Mesendoderm (in vitro differentiated cells): Measurements from ENCODE around the gene ITSN1.
"Not testable (repeated sequence)": the region's sequence is repeated elsewhere in the genome, so short reads cannot be mapped to it uniquely, and the experiment has no call there.

ENCODE experiments used
- DNase-seq: peaks from one replicate; pipeline ENCODE4 v3.0.0; 2013
- H2AK5ac ChIP-seq: 2 replicates; pipeline ENCODE4 v1.6.1; 2013; ENCODE audit warnings: low read length, inconsistent platforms
- H2BK120ac ChIP-seq: 2 replicates; pipeline ENCODE4 v1.6.1; 2013; ENCODE audit warnings: low read depth, mild to moderate bottlenecking, low read length, moderate library complexity, mixed read lengths
- H2BK15ac ChIP-seq: replicated peaks from 2 replicates; pipeline ENCODE4 v1.6.1; 2013; ENCODE audit warnings: low read depth, mild to moderate bottlenecking, moderate library complexity
- H2BK5ac ChIP-seq: 2 replicates; pipeline ENCODE4 v1.6.1; 2013; ENCODE audit warnings: low read length, inconsistent platforms
- H3K18ac ChIP-seq: 2 replicates; pipeline ENCODE4 v1.6.1; 2013; ENCODE audit warnings: mild to moderate bottlenecking, low read length, mixed read lengths
- H3K23ac ChIP-seq: one replicate; pipeline ENCODE4 v1.6.1; 2013; ENCODE audit warnings: low read length
- H3K27ac ChIP-seq: 2 replicates; pipeline ENCODE4 v1.5.1; 2013; ENCODE audit warnings: low read depth, mild to moderate bottlenecking, inconsistent platforms, low read length, moderate library complexity
- H3K27me3 ChIP-seq: 2 replicates; pipeline ENCODE4 v1.6.1; 2013; ENCODE audit warnings: low read length, control low read depth, mild to moderate bottlenecking, inconsistent platforms; ENCODE audit not compliant: insufficient read depth, poor library complexity
- H3K36me3 ChIP-seq: 2 replicates; pipeline ENCODE4 v1.6.1; 2013; ENCODE audit warnings: low read length, inconsistent platforms; ENCODE audit not compliant: control insufficient read depth, insufficient read depth
- H3K4ac ChIP-seq: one replicate; pipeline ENCODE4 v1.6.1; 2013; ENCODE audit warnings: low read depth, mild to moderate bottlenecking, low read length, moderate library complexity
- H3K4me1 ChIP-seq: 2 replicates; pipeline ENCODE4 v1.6.1; 2013; ENCODE audit warnings: low read depth, low read length, inconsistent platforms; ENCODE audit not compliant: control insufficient read depth
- H3K4me2 ChIP-seq: 2 replicates; pipeline ENCODE4 v1.6.1; 2013; ENCODE audit warnings: low read length
- H3K4me3 ChIP-seq: 2 replicates; pipeline ENCODE4 v1.5.1; 2013; ENCODE audit warnings: mild to moderate bottlenecking, low read length
- H3K56ac ChIP-seq: one replicate; pipeline ENCODE4 v1.6.1; 2013; ENCODE audit warnings: low read length
- H3K79me1 ChIP-seq: 2 replicates; pipeline ENCODE4 v1.6.1; 2013; ENCODE audit warnings: low read length, inconsistent platforms
- H3K79me2 ChIP-seq: 2 replicates; pipeline ENCODE4 v1.6.1; 2013; ENCODE audit warnings: mild to moderate bottlenecking, low read length; ENCODE audit not compliant: control insufficient read depth, insufficient read depth
- H3K9ac ChIP-seq: 2 replicates; pipeline ENCODE4 v1.6.1; 2013; ENCODE audit warnings: low read length, inconsistent platforms
- H4K5ac ChIP-seq: one replicate; pipeline ENCODE4 v1.6.1; 2013; ENCODE audit warnings: low read length
- H4K8ac ChIP-seq: one replicate; pipeline ENCODE4 v1.6.1; 2013; ENCODE audit warnings: low read depth, mild to moderate bottlenecking, control low read depth, low read length, moderate library complexity
- WGBS: extraction: QIAGEN DNeasy Blood & Tissue Kit; methylation state at CpG from one replicate; pipeline ENCODE4 v1.1.7; 2013; ENCODE audit warnings: low lambda C conversion rate, missing lambda C conversion rate; ENCODE audit not compliant: insufficient coverage; ENCODE audit errors: extremely low coverage; 5-methylcytosine and 5-hydroxymethylcytosine counted together

The ITSN1 gene

DNA sequence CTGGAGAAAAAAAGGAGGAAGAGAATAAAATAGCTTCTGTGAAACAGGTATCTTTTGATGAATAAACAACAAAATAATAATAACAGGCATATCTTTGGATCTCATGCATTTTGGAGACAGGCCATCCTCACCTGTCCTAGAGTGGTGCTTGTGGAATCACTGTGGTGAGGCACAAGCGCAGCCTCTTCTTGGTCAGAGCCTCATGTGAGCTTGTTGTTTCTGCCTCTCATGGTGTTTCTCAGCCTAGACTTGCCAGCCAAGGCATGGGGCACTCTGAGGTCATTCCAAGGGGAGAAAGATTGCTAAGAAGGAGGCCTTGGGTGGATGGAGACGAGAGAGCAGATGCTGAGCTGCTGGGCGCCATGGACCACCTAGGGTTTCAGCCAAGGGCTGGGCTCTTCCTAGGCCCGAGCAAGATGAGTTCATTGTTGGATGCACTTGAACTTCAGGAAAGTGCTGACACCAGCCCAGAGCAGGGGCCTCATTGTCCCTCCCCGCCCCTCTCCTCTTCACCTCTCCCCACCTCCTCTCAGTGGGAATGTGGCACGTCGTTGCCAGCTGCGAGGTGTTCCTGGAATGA lies 223.8 kb downstream of the ITSN1 start:
- Histone ChIP-seq H3K4me3 (no peak overlapping the region), H3K27ac (no peak overlapping the region), H4K8ac (no peak overlapping the region), H2BK120ac (no peak overlapping the region), H3K79me2 (no peaks in the 10 kb centered on the region), H3K4me1 (no peaks in the 10 kb centered on the region), H2BK15ac (no peak overlapping the region), H3K18ac (no peak overlapping the region), H2BK5ac (no peak overlapping the region), H3K56ac (no peak overlapping the region), H3K23ac (no peak overlapping the region), H3K4ac (no peak overlapping the region), H3K4me2 (no peak overlapping the region), H4K5ac (no peak overlapping the region), H2AK5ac (no peak overlapping the region), H3K36me3 (no peaks in the 10 kb centered on the region), H3K27me3 (no peaks in the 10 kb centered on the region), H3K9ac (no peak overlapping the region), H3K79me1 (no peaks in the 10 kb centered on the region)
- no peak for DNase-seq
- no CpG with 5 or more reads among the region's 8 CpGs for WGBS

- H2BK15ac ChIP-seq, result no peak overlapping the region
- H3K4ac ChIP-seq, result no peak overlapping the region
- no peak overlapping the region for H3K4me3 ChIP-seq
- no peaks in the 10 kb centered on the region for H3K79me1 ChIP-seq
- no peak overlapping the region for H3K23ac ChIP-seq
- DNase-seq, result no peak
- no peaks in the 10 kb centered on the region for H3K36me3 ChIP-seq
- no peak overlapping the region for H3K18ac ChIP-seq
- H2BK5ac ChIP-seq, result no peak overlapping the region
- H2BK120ac ChIP-seq, result no peak overlapping the region
- no peak overlapping the region for H3K9ac ChIP-seq
- H4K5ac ChIP-seq, result no peak overlapping the region
- no peaks in the 10 kb centered on the region for H3K79me2 ChIP-seq
- H3K4me2 ChIP-seq, result no peak overlapping the region
- H3K27me3 ChIP-seq, result no peaks in the 10 kb centered on the region
- no peak overlapping the region for H3K27ac ChIP-seq
- no peak overlapping the region for H2AK5ac ChIP-seq
- no CpG with 5 or more reads among the region's 2 CpGs for WGBS
- H4K8ac ChIP-seq, result no peak overlapping the region
- H3K4me1 ChIP-seq, result no peaks in the 10 kb centered on the region
- H3K56ac ChIP-seq, result no peak overlapping the region
Observed at GRCh38 chr21:33866826-33867225, 224.5 kb downstream of the ITSN1 start.

GRCh38 chr21:33867868-33868267 lies 225.6 kb downstream of the ITSN1 start:
- no CpG with 5 or more reads among the region's 13 CpGs for WGBS
- H4K5ac ChIP-seq, H3K79me2 ChIP-seq, H3K18ac ChIP-seq, H3K56ac ChIP-seq, H3K9ac ChIP-seq, H2BK120ac ChIP-seq, H3K36me3 ChIP-seq, H2AK5ac ChIP-seq, H2BK5ac ChIP-seq, H3K27me3 ChIP-seq, H3K4ac ChIP-seq, H3K79me1 ChIP-seq, H4K8ac ChIP-seq, H3K4me2 ChIP-seq, H3K4me1 ChIP-seq, H3K23ac ChIP-seq, H2BK15ac ChIP-seq, DNase-seq, H3K27ac ChIP-seq, H3K4me3 ChIP-seq: not testable (repeated sequence)

DNA sequence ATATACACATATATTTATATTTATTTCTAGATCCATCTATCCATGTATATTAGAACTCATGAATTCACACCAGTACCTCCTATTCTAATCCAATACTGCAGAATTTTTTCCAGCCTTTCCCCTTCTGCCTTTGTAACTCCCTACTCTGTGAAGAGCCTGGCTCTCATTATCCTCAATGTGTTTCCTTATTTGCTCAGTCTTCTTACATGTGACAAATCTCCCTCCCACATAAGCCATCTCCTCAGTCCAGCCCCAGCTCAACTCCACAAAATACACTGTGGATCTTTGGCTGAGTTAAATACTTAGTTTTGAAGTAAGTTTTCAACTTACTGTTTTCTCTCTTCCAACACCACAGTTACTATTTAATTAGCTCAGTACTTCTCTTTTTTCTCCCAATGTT lies 227.6 kb downstream of the ITSN1 start:
- H3K4me1 ChIP-seq, result no peaks in the 10 kb centered on the region
- H3K4me3 ChIP-seq, result no peak overlapping the region
- no peaks in the 10 kb centered on the region for H3K27me3 ChIP-seq
- H3K79me2 ChIP-seq, result no peaks in the 10 kb centered on the region
- no peak overlapping the region for H2BK5ac ChIP-seq
- no peak overlapping the region for H3K4ac ChIP-seq
- no peak overlapping the region for H3K9ac ChIP-seq
- no peak overlapping the region for H2AK5ac ChIP-seq
- H3K36me3 ChIP-seq, result no peaks in the 10 kb centered on the region
- no peak overlapping the region for H2BK15ac ChIP-seq
- H3K27ac ChIP-seq, result no peak overlapping the region
- DNase-seq, result no peak
- no peaks in the 10 kb centered on the region for H3K79me1 ChIP-seq
- no peak overlapping the region for H3K4me2 ChIP-seq
- no peak overlapping the region for H3K18ac ChIP-seq
- no peak overlapping the region for H3K56ac ChIP-seq
- H2BK120ac ChIP-seq, result no peak overlapping the region
- H3K23ac ChIP-seq, result no peak overlapping the region
- H4K5ac ChIP-seq, result no peak overlapping the region
- no peak overlapping the region for H4K8ac ChIP-seq

DNA sequence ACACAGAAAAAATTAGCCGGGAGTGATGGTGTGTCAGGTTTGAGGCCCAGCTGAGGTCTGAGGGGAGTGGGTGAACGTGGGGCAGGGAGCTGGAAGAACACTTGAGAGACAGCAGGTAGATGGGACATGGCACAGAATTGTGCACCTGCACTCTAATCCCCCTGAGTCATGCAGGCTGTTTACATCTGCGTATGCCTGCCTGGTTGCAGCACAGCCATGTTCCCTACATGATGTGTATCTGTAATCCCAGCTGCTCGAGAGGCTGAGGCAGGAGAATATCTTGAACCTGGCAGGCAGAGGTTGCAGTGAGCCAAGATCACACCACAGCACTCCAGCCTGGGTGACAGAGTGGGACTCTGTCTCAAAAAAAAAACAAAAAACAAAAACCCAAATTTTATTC lies 228.5 kb downstream of the ITSN1 start:
- Histone ChIP-seq H2BK15ac (no peak overlapping the region), H4K5ac (no peak overlapping the region), H3K4me2 (no peak overlapping the region), H2AK5ac (no peak overlapping the region), H3K4me3 (no peak overlapping the region), H3K27me3 (no peaks in the 10 kb centered on the region), H3K23ac (no peak overlapping the region), H3K18ac (no peak overlapping the region), H3K9ac (no peak overlapping the region), H3K79me2 (no peaks in the 10 kb centered on the region), H3K4me1 (no peaks in the 10 kb centered on the region), H2BK120ac (no peak overlapping the region), H3K56ac (no peak overlapping the region), H3K4ac (no peak overlapping the region), H3K79me1 (no peaks in the 10 kb centered on the region), H3K27ac (no peak overlapping the region), H2BK5ac (no peak overlapping the region), H3K36me3 (no peaks in the 10 kb centered on the region), H4K8ac (no peak overlapping the region)
- no CpG with 5 or more reads among the region's 4 CpGs for WGBS
- no peak for DNase-seq

- no peak overlapping the region for H3K4me3 ChIP-seq
- H2BK120ac ChIP-seq, result no peak overlapping the region
- no peak for DNase-seq
- H3K4me1 ChIP-seq, result no peaks in the 10 kb centered on the region
- no peaks in the 10 kb centered on the region for H3K27me3 ChIP-seq
- no peak overlapping the region for H4K8ac ChIP-seq
- no peak overlapping the region for H3K9ac ChIP-seq
- H3K79me2 ChIP-seq, result no peaks in the 10 kb centered on the region
- no peak overlapping the region for H3K4me2 ChIP-seq
- no peak overlapping the region for H3K18ac ChIP-seq
- H2BK5ac ChIP-seq, result no peak overlapping the region
- no peak overlapping the region for H4K5ac ChIP-seq
- H3K79me1 ChIP-seq, result no peaks in the 10 kb centered on the region
- no peak overlapping the region for H3K27ac ChIP-seq
- H3K56ac ChIP-seq, result no peak overlapping the region
- H3K36me3 ChIP-seq, result no peaks in the 10 kb centered on the region
- no peak overlapping the region for H2AK5ac ChIP-seq
- no peak overlapping the region for H2BK15ac ChIP-seq
- no CpG with 5 or more reads among the region's 5 CpGs for WGBS
- no peak overlapping the region for H3K23ac ChIP-seq
- no peak overlapping the region for H3K4ac ChIP-seq
Observed at GRCh38 chr21:33871171-33871570, 228.9 kb downstream of the ITSN1 start.
